ENCODE data around the gene PPP1R3E. TPM values are rescaled to one million over a fixed set of nuclear protein-coding genes. Genes with fewer than 3 reads are reported as not detected.

PPP1R3E gene
- total and polyA plus RNA-seq, 2 of the 13 experiments (the other 11 are each of a cell fraction or from before 2014, with no cell fraction given), result 16.5 to 26.5 TPM

GRCh38 chr14:23300687-23301223 lies 1.9 kb downstream of the PPP1R3E start (continued):
- TF ChIP-seq ZNF687 (CRISPR knock-in tag; IDR thresholded peaks at IDR 0.05) (no peak), ZNF800 (CRISPR knock-in tag; IDR thresholded peaks at IDR 0.05) (no peak), NR2F6 (IDR thresholded peaks at IDR 0.05) (no peak), NR2F6 (CRISPR knock-in tag; IDR thresholded peaks at IDR 0.05) (no peak), ZNF607 (CRISPR knock-in tag; IDR thresholded peaks at IDR 0.05; ENCODE audit: borderline replicate concordance) (no peak), SKIL (CRISPR knock-in tag; IDR thresholded peaks at IDR 0.05; ENCODE audit: borderline replicate concordance) (no peak), ZNF501 (CRISPR knock-in tag; IDR thresholded peaks at IDR 0.05) (no peak), ZNF180 (CRISPR knock-in tag; IDR thresholded peaks at IDR 0.05; ENCODE audit: borderline replicate concordance, low read depth) (no peak), ZFP90 (CRISPR knock-in tag; IDR thresholded peaks at IDR 0.05; ENCODE audit: borderline replicate concordance) (no peak), HOXD1 (CRISPR knock-in tag; IDR thresholded peaks at IDR 0.05) (no peak), BATF2 (CRISPR knock-in tag; IDR thresholded peaks at IDR 0.05) (no peak), ISL2 (CRISPR knock-in tag; IDR thresholded peaks at IDR 0.05) (no peak), ARNT2 (CRISPR knock-in tag; IDR thresholded peaks at IDR 0.05; ENCODE audit: low read depth) (no peak), NFE2L2 (IDR thresholded peaks at IDR 0.05; ENCODE audit: low read length) (no peak; the same call in 1 of the 2 replicates), PCBP1 (IDR thresholded peaks at IDR 0.05; ENCODE audit: borderline replicate concordance, low read depth, low read length) (no peak), NFKB2 (CRISPR knock-in tag; IDR thresholded peaks at IDR 0.05; ENCODE audit: borderline replicate concordance) (no peak), SOX6 (IDR thresholded peaks at IDR 0.05) (no peak), SOX6 (CRISPR knock-in tag; IDR thresholded peaks at IDR 0.05) (no peak), ZNF484 (CRISPR knock-in tag; IDR thresholded peaks at IDR 0.05; ENCODE audit: borderline replicate concordance, low read depth) (no peak), SAFB2 (CRISPR knock-in tag; IDR thresholded peaks at IDR 0.05; ENCODE audit: borderline replicate concordance, low read depth) (no peak), NFIC (IDR thresholded peaks at IDR 0.05; ENCODE audit: low read length) (no peak)
